ENCODE data around the gene KRTAP5-4.

The KRTAP5-4 gene

GRCh38 chr11:1624621-1625020 lies 2.7 kb upstream of the KRTAP5-4 start:
- Histone ChIP-seq H3K36me3 (ENCODE audit: control insufficient read depth, low read length) (no peaks in the 10 kb centered on the region), H3K4me1 (ENCODE audit: control insufficient read depth, low read length) (no peaks in the 10 kb centered on the region), H3K27ac (ENCODE audit: low read depth, low read length) (no peak overlapping the region), H3K4me3 (ENCODE audit: low read length) (no peak overlapping the region), H3K4me2 (ENCODE audit: low read length) (no peak overlapping the region), H4K20me1 (ENCODE audit: control insufficient read depth, insufficient read depth, low read depth, low read length) (no peaks in the 10 kb centered on the region), H3K9me2 (replicated peaks; ENCODE audit: control insufficient read depth, low read length) (no peaks in the 10 kb centered on the region), H3K79me2 (ENCODE audit: control insufficient read depth, low read length) (no peaks in the 10 kb centered on the region), H3F3A (ENCODE audit: control insufficient read depth, insufficient read depth) (no peaks in the 10 kb centered on the region), H3K27me3 (ENCODE audit: control insufficient read depth, low read length) (no peaks in the 10 kb centered on the region), H3K9me3 (ENCODE audit: control insufficient read depth, insufficient read depth, low read length) (no peaks in the 10 kb centered on the region)
- no peak for TF ChIP-seq CTCF (IDR thresholded peaks at IDR 0.05; ENCODE audit: low read depth, low read length, poor library complexity, severe bottlenecking)
- TF ChIP-seq EZH2phosphoT487 (IDR thresholded peaks at IDR 0.05; ENCODE audit: borderline replicate concordance, low read length), result no peak

- H3K79me2 ChIP-seq (ENCODE audit: control insufficient read depth, low read length), result no peaks in the 10 kb centered on the region
- no peaks in the 10 kb centered on the region for H3K9me3 ChIP-seq (ENCODE audit: control insufficient read depth, insufficient read depth, low read length)
- no peaks in the 10 kb centered on the region for H3K27me3 ChIP-seq (ENCODE audit: control insufficient read depth, low read length)
- H3K4me3 ChIP-seq (ENCODE audit: low read length), result no peak overlapping the region
- no peak overlapping the region for H3K27ac ChIP-seq (ENCODE audit: low read depth, low read length)
- H3K4me1 ChIP-seq (ENCODE audit: control insufficient read depth, low read length), result no peaks in the 10 kb centered on the region
- no peaks in the 10 kb centered on the region for H3F3A ChIP-seq (ENCODE audit: control insufficient read depth, insufficient read depth)
- no peak overlapping the region for H3K4me2 ChIP-seq (ENCODE audit: low read length)
- H4K20me1 ChIP-seq (ENCODE audit: control insufficient read depth, insufficient read depth, low read depth, low read length), result no peaks in the 10 kb centered on the region
- no peaks in the 10 kb centered on the region for H3K36me3 ChIP-seq (ENCODE audit: control insufficient read depth, low read length)
- TF ChIP-seq CTCF (IDR thresholded peaks at IDR 0.05; ENCODE audit: low read depth, low read length, poor library complexity, severe bottlenecking) (no peak), EZH2phosphoT487 (IDR thresholded peaks at IDR 0.05; ENCODE audit: borderline replicate concordance, low read length) (no peak)
- no peaks in the 10 kb centered on the region for H3K9me2 ChIP-seq (replicated peaks; ENCODE audit: control insufficient read depth, low read length)
Observed at GRCh38 chr11:1623716-1624115, 1.8 kb upstream of the KRTAP5-4 start.

GRCh38 chr11:1619449-1619848 lies 2.5 kb downstream of the KRTAP5-4 start:
- Histone ChIP-seq H3K36me3 (ENCODE audit: control insufficient read depth, low read length) (no peaks in the 10 kb centered on the region), H3K27me3 (ENCODE audit: control insufficient read depth, low read length) (no peaks in the 10 kb centered on the region; the same call in 1 of the 2 replicates)

More at GRCh38 chr11:1619449-1619848, 2.5 kb downstream of the KRTAP5-4 start:
- Histone ChIP-seq H3K4me1 (ENCODE audit: control insufficient read depth, low read length) (no peaks in the 10 kb centered on the region), H3K9me2 (replicated peaks; ENCODE audit: control insufficient read depth, low read length) (no peaks in the 10 kb centered on the region), H3K27ac (ENCODE audit: low read depth, low read length) (no peak overlapping the region), H3K79me2 (ENCODE audit: control insufficient read depth, low read length) (no peaks in the 10 kb centered on the region), H3K4me2 (ENCODE audit: low read length) (no peak overlapping the region), H3F3A (ENCODE audit: control insufficient read depth, insufficient read depth) (no peaks in the 10 kb centered on the region), H3K4me3 (ENCODE audit: low read length) (no peak overlapping the region), H4K20me1 (ENCODE audit: control insufficient read depth, insufficient read depth, low read depth, low read length) (no peaks in the 10 kb centered on the region), H3K9me3 (ENCODE audit: control insufficient read depth, insufficient read depth, low read length) (no peaks in the 10 kb centered on the region)
- TF ChIP-seq CTCF (IDR thresholded peaks at IDR 0.05; ENCODE audit: low read depth, low read length, poor library complexity, severe bottlenecking) (no peak), EZH2phosphoT487 (IDR thresholded peaks at IDR 0.05; ENCODE audit: borderline replicate concordance, low read length) (no peak)

Data from DOHH2 (cell line).